ENCODE results near the gene OLFML2B.
"Not testable (repeated sequence)": the region's sequence is repeated elsewhere in the genome, so short reads cannot be mapped to it uniquely, and the experiment has no call there.

Gene OLFML2B

GRCh38 chr1:162067466-162067865 lies 43.8 kb upstream of the OLFML2B start:
- TF ChIP-seq IKZF3 (tag by site-specific recombination; IDR thresholded peaks at IDR 0.05) = peak; percentile 16; the same call in 1 of the 2 replicates
- TF ChIP-seq ZNF335 (tag by site-specific recombination; conservative IDR thresholded peaks at IDR 0.05) = peak; percentile 77; the same call in 1 of the 2 replicates
- no peak for TF ChIP-seq ZXDB (tag by site-specific recombination; IDR thresholded peaks at IDR 0.05)
- TF ChIP-seq, protein P1, sequence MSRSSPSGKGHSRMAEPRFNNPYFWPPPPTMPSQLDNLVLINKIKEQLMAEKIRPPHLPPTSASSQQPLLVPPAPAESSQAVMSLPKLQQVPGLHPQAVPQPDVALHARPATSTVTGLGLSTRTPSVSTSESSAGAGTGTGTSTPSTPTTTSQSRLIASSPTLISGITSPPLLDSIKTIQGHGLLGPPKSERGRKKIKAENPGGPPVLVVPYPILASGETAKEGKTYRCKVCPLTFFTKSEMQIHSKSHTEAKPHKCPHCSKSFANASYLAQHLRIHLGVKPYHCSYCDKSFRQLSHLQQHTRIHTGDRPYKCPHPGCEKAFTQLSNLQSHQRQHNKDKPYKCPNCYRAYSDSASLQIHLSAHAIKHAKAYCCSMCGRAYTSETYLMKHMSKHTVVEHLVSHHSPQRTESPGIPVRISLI (tag by site-specific recombination; IDR thresholded peaks at IDR 0.05) = no peak
- no peak for TF ChIP-seq KLF7 (tag by site-specific recombination; IDR thresholded peaks at IDR 0.05; ENCODE audit: borderline replicate concordance)
- peak; percentile 40; the same call in 1 of the 2 replicates for TF ChIP-seq TRIM28 (IDR thresholded peaks at IDR 0.05; ENCODE audit: borderline replicate concordance, low read length)
- no peak overlapping the region for H3K4me3 ChIP-seq (ENCODE audit: low read depth, low read length)
- H3K9me3 ChIP-seq (ENCODE audit: control insufficient read depth, insufficient read depth, low read depth, low read length) = no peaks in the 10 kb centered on the region
- ChIA-PET POLR2A (no interaction called here), CTCF (no interaction called here)
- H3K27ac ChIP-seq (ENCODE audit: extremely low read depth, low read depth, low read length) = no peak overlapping the region
- H3K4me1 ChIP-seq (ENCODE audit: control insufficient read depth, insufficient read depth, low read length) = peaks cover 37% of the 10 kb centered on the region
- H3K36me3 ChIP-seq (ENCODE audit: control insufficient read depth in 2 of 2, insufficient read depth in 1 of 2, low read length in 2 of 2) = no peaks in the 10 kb centered on the region

DNA sequence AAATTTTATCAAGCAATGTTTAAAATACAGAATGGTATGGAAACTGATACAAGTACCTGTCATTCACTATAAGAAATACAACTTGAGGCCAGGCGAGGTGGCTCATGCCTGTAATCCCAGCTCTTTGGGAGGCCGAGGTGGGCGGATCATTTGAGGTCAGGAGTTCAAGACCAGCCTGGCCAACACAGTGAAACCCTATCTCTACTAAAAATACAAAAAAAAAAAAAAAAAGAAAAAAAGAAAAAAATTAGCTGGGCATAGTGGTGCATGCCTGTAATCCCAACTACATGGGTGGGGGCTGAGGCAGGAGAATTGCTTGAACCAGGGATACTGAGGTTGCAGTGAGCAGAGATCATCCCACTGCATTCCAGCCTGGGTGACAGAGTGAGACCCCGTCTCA lies 43.2 kb upstream of the OLFML2B start:
- H3K9me3 ChIP-seq (ENCODE audit: control insufficient read depth, insufficient read depth, low read depth, low read length); H3K4me3 ChIP-seq (ENCODE audit: low read depth, low read length); POLR2A ChIA-PET; H3K36me3 ChIP-seq (ENCODE audit: control insufficient read depth in 2 of 2, insufficient read depth in 1 of 2, low read length in 2 of 2); H3K27ac ChIP-seq (ENCODE audit: extremely low read depth, low read depth, low read length): not testable (repeated sequence)
- TF ChIP-seq EGR2 (tag by site-specific recombination; IDR thresholded peaks at IDR 0.05; ENCODE audit: low read depth) (peak; percentile 57; the same call in 1 of the 2 replicates), ZFHX2 (tag by site-specific recombination; conservative IDR thresholded peaks at IDR 0.05) (peak; percentile 55)
- TF ChIP-seq, protein P1 (tag by site-specific recombination; IDR thresholded peaks at IDR 0.05) = peak; percentile 46; the same call in 1 of the 2 replicates
- H3K4me1 ChIP-seq (ENCODE audit: control insufficient read depth, insufficient read depth, low read length) = peaks cover 40% of the 10 kb centered on the region
- CTCF ChIA-PET = interaction anchor here (1.0 kb wide), 2 partner anchors 10 to 209 kb away, joined by 3 to 5 read pairs; no protein-coding TSS in a partner anchor

- H3K9me3 ChIP-seq (ENCODE audit: control insufficient read depth, insufficient read depth, low read depth, low read length) = no peaks in the 10 kb centered on the region
- H3K27ac ChIP-seq (ENCODE audit: extremely low read depth, low read depth, low read length) = no peak overlapping the region
- CTCF ChIA-PET = interaction anchor here (0.6 to 0.8 kb wide), 7 partner anchors 16 to 552 kb away, joined by 3 to 5 read pairs (median 3); no protein-coding TSS in a partner anchor
- H3K4me1 ChIP-seq (ENCODE audit: control insufficient read depth, insufficient read depth, low read length) = peaks cover 32% of the 10 kb centered on the region
- H3K4me3 ChIP-seq (ENCODE audit: low read depth, low read length) = no peak overlapping the region
- no peak for TF ChIP-seq ZNF501 (tag by site-specific recombination; IDR thresholded peaks at IDR 0.05)
- no peak for TF ChIP-seq ZNF670 (tag by site-specific recombination; IDR thresholded peaks at IDR 0.05; ENCODE audit: low read depth)
- TF ChIP-seq PRDM4 (tag by site-specific recombination; IDR thresholded peaks at IDR 0.05) = peak; percentile 74
- POLR2A ChIA-PET = no interaction called here
- H3K36me3 ChIP-seq (ENCODE audit: control insufficient read depth in 2 of 2, insufficient read depth in 1 of 2, low read length in 2 of 2) = no peaks in the 10 kb centered on the region
These were observed 41.3 kb upstream of the OLFML2B start for GRCh38 chr1:162065016-162065415.

GRCh38 chr1:162062542-162063015 lies 38.9 kb upstream of the OLFML2B start:
- POLR2A ChIA-PET = interaction anchor here (1.3 to 1.6 kb wide), 4 partner anchors 8 to 499 kb away, joined by 3 read pairs; partner anchors contain the start of gene UAP1
- H3K4me1 ChIP-seq (ENCODE audit: control insufficient read depth, insufficient read depth, low read length) = peaks cover 20% of the 10 kb centered on the region
- H3K27ac ChIP-seq (ENCODE audit: extremely low read depth, low read depth, low read length) = peak overlapping the region; percentile 47
- no peaks in the 10 kb centered on the region for H3K9me3 ChIP-seq (ENCODE audit: control insufficient read depth, insufficient read depth, low read depth, low read length)
- CTCF ChIA-PET = interaction anchor here (0.5 to 2.8 kb wide), 11 partner anchors 9 to 301 kb away, joined by 3 to 23 read pairs (median 3); no protein-coding TSS in a partner anchor
- no peak overlapping the region for H3K4me3 ChIP-seq (ENCODE audit: low read depth, low read length)
- no peaks in the 10 kb centered on the region for H3K36me3 ChIP-seq (ENCODE audit: control insufficient read depth in 2 of 2, insufficient read depth in 1 of 2, low read length in 2 of 2)
- TF ChIP-seq PRDM4 (tag by site-specific recombination; IDR thresholded peaks at IDR 0.05) = peak; percentile 96
- TF ChIP-seq ZNF600 (tag by site-specific recombination; IDR thresholded peaks at IDR 0.05) = 0 out of 2 replicates have a peak, but pooled peaks have one; percentile 48
- TF ChIP-seq ZNF768 (tag by site-specific recombination; IDR thresholded peaks at IDR 0.05) = peak; percentile 78
- peak; percentile 94 for TF ChIP-seq ZNF561 (tag by site-specific recombination; IDR thresholded peaks at IDR 0.05; ENCODE audit: borderline replicate concordance)
- peak; percentile 78 for TF ChIP-seq ZNF629 (tag by site-specific recombination; IDR thresholded peaks at IDR 0.05)
- no peak for TF ChIP-seq GFI1B (tag by site-specific recombination; IDR thresholded peaks at IDR 0.05)
- TF ChIP-seq ZNF610 (tag by site-specific recombination; IDR thresholded peaks at IDR 0.05; ENCODE audit: borderline replicate concordance) = 0 out of 2 replicates have a peak, but pooled peaks have one; percentile 69
- TF ChIP-seq ZNF350 (tag by site-specific recombination; IDR thresholded peaks at IDR 0.05) = no peak
- peak; percentile 83 for TF ChIP-seq ZNF341 (tag by site-specific recombination; IDR thresholded peaks at IDR 0.05; ENCODE audit: low read depth)
- TF ChIP-seq ZNF837 (tag by site-specific recombination; IDR thresholded peaks at IDR 0.05) = no peak

Data from HEK293 (cell line).